ENCODE data around the gene MON2.
"Not testable (repeated sequence)": the region's sequence is repeated elsewhere in the genome, so short reads cannot be mapped to it uniquely, and the experiment has no call there.

DNA sequence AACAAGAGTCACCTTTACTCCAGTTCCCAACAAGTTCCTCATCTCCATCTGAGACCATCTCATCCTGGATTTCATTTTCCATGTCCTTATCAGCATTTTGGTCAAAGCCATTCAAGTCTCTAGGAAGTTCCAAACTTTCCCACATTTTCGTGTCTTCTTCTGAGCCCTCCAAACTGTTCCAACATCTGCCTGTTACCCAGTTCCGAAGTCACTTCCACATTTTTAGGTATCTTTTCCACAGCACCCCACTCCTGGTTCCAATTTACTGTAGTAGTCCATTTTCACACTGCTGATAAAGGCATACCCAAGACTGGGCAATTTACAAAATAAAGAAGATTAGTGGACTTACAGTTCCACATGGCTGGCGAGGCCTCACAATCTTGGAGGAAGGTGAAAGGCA is 47.5 kb downstream of the MON2 start:
- TF ChIP-seq, protein P1, sequence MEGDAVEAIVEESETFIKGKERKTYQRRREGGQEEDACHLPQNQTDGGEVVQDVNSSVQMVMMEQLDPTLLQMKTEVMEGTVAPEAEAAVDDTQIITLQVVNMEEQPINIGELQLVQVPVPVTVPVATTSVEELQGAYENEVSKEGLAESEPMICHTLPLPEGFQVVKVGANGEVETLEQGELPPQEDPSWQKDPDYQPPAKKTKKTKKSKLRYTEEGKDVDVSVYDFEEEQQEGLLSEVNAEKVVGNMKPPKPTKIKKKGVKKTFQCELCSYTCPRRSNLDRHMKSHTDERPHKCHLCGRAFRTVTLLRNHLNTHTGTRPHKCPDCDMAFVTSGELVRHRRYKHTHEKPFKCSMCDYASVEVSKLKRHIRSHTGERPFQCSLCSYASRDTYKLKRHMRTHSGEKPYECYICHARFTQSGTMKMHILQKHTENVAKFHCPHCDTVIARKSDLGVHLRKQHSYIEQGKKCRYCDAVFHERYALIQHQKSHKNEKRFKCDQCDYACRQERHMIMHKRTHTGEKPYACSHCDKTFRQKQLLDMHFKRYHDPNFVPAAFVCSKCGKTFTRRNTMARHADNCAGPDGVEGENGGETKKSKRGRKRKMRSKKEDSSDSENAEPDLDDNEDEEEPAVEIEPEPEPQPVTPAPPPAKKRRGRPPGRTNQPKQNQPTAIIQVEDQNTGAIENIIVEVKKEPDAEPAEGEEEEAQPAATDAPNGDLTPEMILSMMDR (IDR thresholded peaks at IDR 0.05): not testable (repeated sequence)
- TF ChIP-seq EP300, POLR2A (IDR thresholded peaks at IDR 0.05): not testable (repeated sequence)
